GM12878 (cell line): ENCODE results near the gene SHOC2. TPM values are rescaled to one million over a fixed set of nuclear protein-coding genes. Genes with fewer than 3 reads are reported as not detected.

Source experiments
- CHD4 ChIP-seq: fragments of 200-600 bp; sonication (generic); IDR thresholded peaks from 2 replicates; pipeline ENCODE4 v1.6.1; 2016; ENCODE audit warnings: mild to moderate bottlenecking
- EED ChIP-seq: sonication (generic); IDR thresholded peaks from 2 replicates; pipeline ENCODE4 v1.6.1; 2016; ENCODE audit warnings: antibody characterized with exemption, low read depth
- EZH2 ChIP-seq: IDR thresholded peaks from 2 replicates; pipeline ENCODE4 v1.6.1; 2012; ENCODE audit warnings: low read depth, mild to moderate bottlenecking, control low read depth, inconsistent platforms, low read length, borderline replicate concordance; ENCODE audit not compliant: control insufficient read depth
- HDAC2 ChIP-seq: fragments of 200-600 bp; sonication (generic); IDR thresholded peaks from 2 replicates; pipeline ENCODE4 v1.6.1; 2017
- HSF1 ChIP-seq: fragments of 150-350 bp; IDR thresholded peaks from 2 replicates; pipeline ENCODE4 v1.6.1; 2014; ENCODE audit warnings: mild to moderate bottlenecking, low read depth, low read length
- IRF3 ChIP-seq: fragments of 450-650 bp; IDR thresholded peaks from 2 replicates; pipeline ENCODE4 v1.6.1; 2014; ENCODE audit warnings: mild to moderate bottlenecking
- JUNB ChIP-seq: IDR thresholded peaks from 2 replicates; pipeline ENCODE4 v1.6.1; 2016; ENCODE audit warnings: antibody characterized with exemption, mild to moderate bottlenecking
- LARP7 ChIP-seq: fragments of 450-650 bp; IDR thresholded peaks from 2 replicates; pipeline ENCODE4 v1.6.1; 2017; ENCODE audit warnings: mild to moderate bottlenecking
- MAX ChIP-seq: IDR thresholded peaks from 2 replicates; pipeline ENCODE4 v1.6.1; 2012; ENCODE audit warnings: low read depth, low read length, improper control_type of control experiment
- MEF2A ChIP-seq: IDR thresholded peaks from 2 replicates; pipeline ENCODE4 v1.6.1; 2011; ENCODE audit warnings: low read depth, mild to moderate bottlenecking, low read length, moderate library complexity; ENCODE audit not compliant: insufficient read depth
- MXI1 ChIP-seq: fragments of 150-350 bp; IDR thresholded peaks from 2 replicates; pipeline ENCODE4 v1.6.1; 2011; ENCODE audit warnings: low read depth, mild to moderate bottlenecking, inconsistent platforms, low read length, improper control_type of control experiment
- NFYA ChIP-seq: IDR thresholded peaks from 2 replicates; pipeline ENCODE4 v1.6.1; 2011; ENCODE audit warnings: low read depth, mild to moderate bottlenecking, low read length, improper control_type of control experiment, borderline replicate concordance
- NFYB ChIP-seq: IDR thresholded peaks from 2 replicates; pipeline ENCODE4 v1.6.1; 2011; ENCODE audit warnings: low read depth, mild to moderate bottlenecking, low read length, improper control_type of control experiment, moderate library complexity; ENCODE audit not compliant: insufficient read depth
- PML ChIP-seq: IDR thresholded peaks from 2 replicates; pipeline ENCODE4 v1.6.1; 2012; ENCODE audit warnings: low read length, inconsistent platforms
- POLR2AphosphoS2 ChIP-seq: IDR thresholded peaks from 2 replicates; pipeline ENCODE4 v1.6.1; 2011; ENCODE audit warnings: low read depth, mild to moderate bottlenecking, low read length, improper control_type of control experiment, moderate library complexity
- RELB ChIP-seq: fragments of 450-650 bp; IDR thresholded peaks from 2 replicates; pipeline ENCODE4 v1.6.1; 2017; ENCODE audit warnings: low read depth, mild to moderate bottlenecking, moderate library complexity
- REST ChIP-seq: IDR thresholded peaks from 2 replicates; pipeline ENCODE4 v1.6.1; 2012; ENCODE audit warnings: mild to moderate bottlenecking, low read depth, low read length
- SMAD5 ChIP-seq: IDR thresholded peaks from 2 replicates; pipeline ENCODE4 v1.6.1; 2016; ENCODE audit warnings: antibody characterized with exemption, low read depth
- SMARCA5 ChIP-seq: fragments of 450-650 bp; IDR thresholded peaks from 2 replicates; pipeline ENCODE4 v1.6.1; 2017; ENCODE audit warnings: mild to moderate bottlenecking
- SMC3 ChIP-seq: IDR thresholded peaks from 2 replicates; pipeline ENCODE4 v1.6.1; 2011; ENCODE audit warnings: low read length, improper control_type of control experiment, borderline replicate concordance
- SREBF1 ChIP-seq: IDR thresholded peaks from 2 replicates; pipeline ENCODE4 v1.6.1; 2012; ENCODE audit warnings: mild to moderate bottlenecking, low read length
- USF1 ChIP-seq: IDR thresholded peaks from 2 replicates; pipeline ENCODE4 v1.6.1; 2011; ENCODE audit warnings: borderline replicate concordance, low read depth, mild to moderate bottlenecking, moderate library complexity, mixed read lengths, low read length; ENCODE audit not compliant: insufficient read depth; ENCODE audit errors: extremely low read length
- YY1 ChIP-seq: IDR thresholded peaks from 2 replicates; pipeline ENCODE4 v1.6.1; 2011; ENCODE audit warnings: low read depth, mild to moderate bottlenecking, low read length
- polyA plus RNA-seq, 11 experiments: library from polyadenylated mRNA; depleted of rRNA in 4 of 11; unstranded in 6 of 11; stranded (reverse) in 5 of 11; fragments of >200 nt; fragmentation: Nextera tagmentation in 4 of 11; fragmentation: Illumina TruSeq in 1 of 11; extraction: Ambion mirVana in 4 of 11; extraction: Trizol in 1 of 11; gene quantifications; 1 replicate in 1 of 11; 2 replicates in 10 of 11; pipeline versions ENCODE4 v1.2.1 to v1.2.3, GENCODE V29; 2011 to 2016; ENCODE audit warnings: inconsistent platforms in 2 of 11, missing spikeins in 2 of 11, low read depth in 1 of 11
- total RNA-seq, 4 experiments: library from RNA; depleted of rRNA in 3 of 4; stranded (reverse); fragments of >200 nt in 3 of 4; fragmentation: Illumina TruSeq in 1 of 4; extraction: Trizol in 1 of 4; gene quantifications; 2 replicates each; pipeline versions ENCODE4 v1.2.1 to v1.2.3, GENCODE V29; 2013 to 2021

The SHOC2 gene
- total and polyA plus RNA-seq, 10 of the 15 experiments (the other 5 are each of a cell fraction or from before 2014, with no cell fraction given) = 24.8 to 65.3 (median 42.6) TPM

GRCh38 chr10:110923856-110924493, 4.6 kb downstream of the SHOC2 start (continued):
- TF ChIP-seq HSF1 (no peak), EZH2 (no peak), SMAD5 (no peak), MXI1 (0 out of 2 replicates have a peak, but pooled peaks have one; percentile 49), REST (no peak), PML (no peak), SMC3 (no peak), JUNB (peak; percentile 58; the same call in 1 of the 2 replicates), HDAC2 (no peak), RELB (no peak), POLR2AphosphoS2 (no peak), SREBF1 (no peak), IRF3 (no peak), CHD4 (0 out of 2 replicates have a peak, but pooled peaks have one; percentile 48), EED (no peak), NFYB (no peak), MEF2A (peak; percentile 63; the same call in 1 of the 2 replicates), YY1 (no peak), MAX (no peak), NFYA (no peak), USF1 (no peak), SMARCA5 (no peak), LARP7 (no peak)
